GM19328 (cell line): ENCODE results near the gene UTP4.
"Not testable (repeated sequence)": the region's sequence is repeated elsewhere in the genome, so short reads cannot be mapped to it uniquely, and the experiment has no call there.

Source experiments
- ATAC-seq: cut with Tn5 transposase; IDR thresholded peaks from one replicate; pipeline ENCODE4 v1.9.1; 2021; ENCODE audit warnings: mild to moderate bottlenecking, moderate library complexity; ENCODE audit not compliant: unreplicated experiment

UTP4 gene

DNA sequence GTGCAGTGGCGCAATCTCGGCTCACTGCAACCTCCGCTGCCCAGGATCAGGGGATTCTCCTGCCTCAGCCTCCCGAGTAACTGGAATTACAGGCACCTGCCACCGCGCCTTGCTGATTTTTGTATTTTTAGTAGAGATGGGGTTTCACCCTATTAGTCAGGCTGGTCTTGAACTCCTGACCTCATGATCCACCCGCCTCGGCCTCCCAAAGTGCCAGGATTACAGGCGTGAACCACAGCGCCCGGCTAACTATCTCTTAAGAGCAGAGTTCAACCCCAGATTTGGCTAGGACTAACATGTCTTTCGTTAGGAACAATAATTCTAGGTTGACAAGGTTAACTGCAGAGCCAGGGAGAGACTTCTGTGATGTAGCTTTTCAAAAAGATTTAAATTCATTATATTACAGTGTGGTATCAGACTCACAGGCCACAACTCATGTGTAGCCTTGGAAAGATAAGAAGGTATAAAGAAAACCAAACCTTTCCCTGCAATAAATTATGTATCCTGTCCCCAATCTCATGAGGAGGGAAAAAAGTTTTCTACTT lies 4.4 kb upstream of the UTP4 start:
- ATAC-seq = no peak

DNA sequence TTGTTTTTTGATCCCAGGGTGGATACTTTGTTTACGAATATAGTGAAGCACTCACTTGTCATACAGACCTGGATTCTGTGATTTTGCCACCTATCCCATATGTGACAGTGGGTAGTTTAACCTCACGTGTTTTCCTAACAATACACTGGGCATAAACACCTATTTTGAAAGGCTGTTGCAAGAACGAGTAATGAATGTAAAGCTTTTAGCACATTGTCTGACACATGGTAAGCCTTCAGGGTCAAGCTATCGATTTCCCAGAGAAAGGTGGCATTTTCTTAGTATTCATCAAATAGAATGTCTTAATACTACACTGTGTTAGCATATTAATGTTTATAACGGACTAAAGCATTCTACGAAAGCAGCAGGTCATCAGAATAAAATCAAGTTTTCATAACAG lies 2.0 kb upstream of the UTP4 start:
- ATAC-seq = no peak

DNA sequence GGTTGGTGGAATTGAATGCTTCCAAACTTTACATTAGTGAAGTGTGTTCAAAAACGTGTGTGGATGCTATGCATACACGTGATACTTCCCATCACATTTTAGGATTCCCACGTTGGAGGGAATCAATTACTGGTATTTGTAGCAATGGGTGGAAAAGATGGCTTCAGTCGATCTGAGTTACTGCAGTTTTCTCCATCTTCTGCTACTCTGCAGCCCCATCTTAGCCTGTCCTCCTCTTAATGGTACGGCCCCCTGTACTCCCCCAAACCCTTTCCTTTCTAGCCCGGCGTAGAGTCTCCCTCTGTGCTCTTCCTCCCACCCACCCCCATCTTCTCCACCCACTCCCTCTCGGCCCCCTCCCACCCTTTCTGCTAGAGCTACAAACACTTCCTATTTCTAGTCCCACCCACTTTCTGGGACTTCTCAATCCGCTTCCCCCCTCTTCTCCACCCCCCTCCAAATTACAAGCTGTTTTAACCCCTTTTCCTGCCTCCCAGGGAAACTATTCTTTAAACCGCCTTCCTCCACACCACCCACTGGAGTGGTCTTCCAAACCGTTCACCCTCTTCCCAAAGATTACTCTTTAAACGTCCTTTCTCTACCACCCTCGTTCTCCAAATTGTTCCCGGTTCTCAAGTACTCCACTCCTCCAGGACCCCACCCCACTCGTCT lies 1.1 kb upstream of the UTP4 start:
- ATAC-seq = no peak

DNA sequence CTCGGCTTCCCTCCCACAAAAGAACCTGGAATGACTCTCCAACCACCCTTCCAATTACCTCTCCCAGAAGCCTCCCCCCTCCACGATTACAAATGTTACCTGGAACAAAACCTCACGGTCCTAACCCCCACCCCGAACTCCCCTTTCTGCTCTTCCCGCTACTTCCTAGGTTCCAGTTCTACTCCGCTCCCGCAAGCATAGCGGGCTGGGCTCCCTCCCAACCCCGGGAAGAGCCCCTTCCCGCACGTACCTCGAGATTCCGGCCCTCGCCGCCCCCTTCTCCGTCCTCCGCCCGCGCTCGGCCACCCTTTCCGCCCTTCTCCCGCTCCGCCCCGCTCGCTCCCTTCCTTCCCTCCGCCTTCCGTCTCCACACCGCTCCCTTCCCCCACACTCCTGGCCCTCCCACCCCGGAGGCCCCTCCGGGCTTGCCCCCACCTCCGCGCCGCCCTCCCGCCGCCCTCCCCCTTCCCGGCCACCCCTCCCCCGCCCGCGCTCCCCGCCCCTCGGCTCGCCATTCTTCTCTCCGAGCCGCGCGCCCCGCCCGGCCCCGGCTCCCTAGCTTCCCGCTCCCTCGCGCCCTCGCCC lies 518 bp upstream of the UTP4 start:
- ATAC-seq = peak; percentile 28

DNA sequence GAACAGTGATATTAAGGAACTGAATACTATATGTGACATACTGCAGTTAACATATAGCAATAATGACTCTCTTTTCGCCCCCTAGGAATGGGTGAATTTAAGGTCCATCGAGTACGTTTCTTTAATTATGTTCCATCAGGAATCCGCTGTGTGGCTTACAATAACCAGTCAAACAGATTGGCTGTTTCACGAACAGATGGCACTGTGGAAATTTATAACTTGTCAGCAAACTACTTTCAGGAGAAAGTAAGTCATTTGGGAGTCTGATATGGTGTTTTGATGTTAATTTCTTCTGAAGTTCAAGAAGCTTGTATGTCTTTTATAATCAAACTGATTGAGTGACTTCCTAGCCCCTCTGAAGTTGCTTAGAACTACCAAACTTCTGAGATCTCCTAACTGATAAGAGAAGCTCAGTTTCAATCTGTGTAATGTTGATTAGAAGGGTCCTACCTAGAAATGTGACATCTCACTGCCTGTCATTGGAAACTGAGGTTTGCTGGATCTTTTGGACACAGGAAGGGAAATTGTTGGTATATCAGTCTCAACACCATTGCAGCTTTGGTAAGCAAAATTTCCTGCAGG lies 1.0 kb downstream of the UTP4 start:
- ATAC-seq = no peak

DNA sequence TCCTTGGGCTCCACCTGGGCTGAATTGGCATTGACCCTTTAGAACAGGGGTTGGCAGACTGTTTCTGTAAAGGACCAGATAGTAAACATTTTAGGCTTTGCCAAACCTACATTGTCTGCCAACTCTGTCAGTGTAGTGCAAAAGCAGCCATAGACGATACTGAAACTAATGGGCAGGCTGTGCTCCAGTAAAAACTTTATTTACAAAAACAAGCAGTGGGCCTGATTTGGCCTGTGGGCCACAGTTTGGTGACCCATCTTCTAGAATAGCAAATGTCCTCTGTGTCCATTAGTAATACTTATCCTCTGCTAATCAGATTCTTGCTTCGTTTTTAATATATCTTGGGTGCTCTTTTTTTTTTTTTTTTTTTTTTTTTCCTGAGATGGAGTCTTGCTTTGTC lies 6.2 kb downstream of the UTP4 start:
- no peak for ATAC-seq

DNA sequence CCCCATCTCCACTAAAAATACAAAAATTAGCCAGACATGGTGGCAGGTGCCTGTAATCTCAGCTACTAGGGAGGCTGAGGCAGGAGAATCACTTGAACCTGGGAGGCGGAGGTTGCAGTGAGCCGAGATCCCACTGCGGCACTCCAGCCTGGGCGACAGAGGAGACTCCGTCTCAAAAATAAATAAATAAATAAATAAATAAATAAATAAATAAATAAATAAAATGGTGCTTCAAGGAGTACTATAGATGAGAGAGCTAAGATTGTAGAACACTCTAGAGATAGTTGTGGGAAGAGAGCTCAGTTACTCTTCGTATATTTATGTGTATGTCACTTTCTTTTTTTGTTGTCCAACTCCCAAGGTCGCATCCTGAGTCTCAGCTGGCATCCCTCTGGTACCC lies 7.0 kb downstream of the UTP4 start:
- ATAC-seq = not testable (repeated sequence)

DNA sequence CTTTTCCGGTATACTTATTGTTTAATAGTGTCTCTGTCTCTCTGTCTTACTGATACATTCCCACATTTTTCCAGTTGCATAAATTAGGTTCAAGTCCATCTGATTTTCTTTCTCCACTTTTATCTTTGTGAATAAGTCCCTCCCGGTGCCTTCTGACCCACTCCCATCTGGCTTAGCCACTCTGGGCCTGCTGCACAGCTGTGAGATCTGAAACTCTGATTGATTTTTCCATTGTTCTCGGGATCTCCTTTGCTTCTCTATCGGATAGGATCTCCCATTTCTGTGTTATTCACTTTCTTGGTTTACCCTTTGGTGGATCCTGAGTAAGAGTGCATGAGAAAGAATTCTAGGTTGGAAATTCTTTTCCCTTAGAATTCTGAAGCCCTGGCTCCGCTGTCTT lies 8.6 kb downstream of the UTP4 start:
- ATAC-seq = no peak

DNA sequence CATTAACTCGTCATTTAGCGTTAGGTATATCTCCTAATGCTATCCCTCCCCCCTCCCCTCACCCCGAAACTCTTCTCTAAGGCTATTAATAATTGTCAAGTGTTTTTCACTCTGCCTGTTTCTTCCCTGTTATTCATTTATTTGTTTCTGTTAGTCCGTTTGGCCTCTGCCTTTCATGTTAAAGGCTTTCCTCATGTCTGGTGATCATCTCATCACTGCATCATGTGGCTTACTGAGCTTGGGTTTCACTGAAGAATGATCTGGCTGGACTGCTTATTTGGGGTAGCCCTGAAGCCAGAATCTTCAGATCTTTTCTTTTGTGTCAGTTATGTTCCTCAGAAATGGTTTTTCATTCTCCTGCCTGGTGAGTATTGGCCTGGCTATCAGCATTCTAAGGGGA lies 9.5 kb downstream of the UTP4 start:
- ATAC-seq = no peak

DNA sequence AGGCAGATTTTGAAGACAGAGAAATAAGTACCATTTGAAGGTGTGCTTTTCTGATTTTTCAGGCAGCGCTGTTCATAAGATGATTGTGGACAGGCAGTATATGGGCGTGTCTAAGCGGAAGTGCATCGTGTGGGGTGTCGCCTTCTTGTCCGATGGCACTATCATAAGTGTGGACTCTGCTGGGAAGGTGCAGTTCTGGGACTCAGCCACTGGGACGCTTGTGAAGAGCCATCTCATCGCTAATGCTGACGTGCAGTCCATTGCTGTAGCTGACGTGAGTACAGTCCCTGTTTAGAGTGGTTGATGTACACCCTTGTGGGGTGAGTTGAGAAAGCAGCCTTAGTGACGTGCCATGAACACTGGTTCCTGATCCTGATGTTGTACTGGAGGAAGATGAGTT lies 10.7 kb downstream of the UTP4 start:
- ATAC-seq = no peak

DNA sequence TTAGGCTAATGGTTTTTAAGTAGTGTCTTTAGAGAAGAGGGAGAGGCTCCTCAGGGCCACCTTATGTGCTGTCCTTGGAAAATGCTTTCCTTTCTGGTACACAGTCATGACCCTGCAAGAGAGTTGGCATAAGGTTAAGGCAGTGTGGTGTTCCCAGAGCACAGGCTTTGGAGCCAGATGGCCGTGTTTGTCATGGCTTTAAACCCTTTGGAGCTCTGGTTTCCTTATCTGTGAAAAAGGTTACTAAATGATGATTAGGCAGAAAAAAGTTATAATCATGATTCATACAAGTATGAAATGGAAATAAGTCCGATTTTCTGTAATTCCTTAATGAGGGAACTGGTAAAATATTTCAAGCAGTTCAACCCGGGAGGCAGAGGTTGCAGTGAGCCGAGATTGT lies 13.2 kb downstream of the UTP4 start:
- no peak for ATAC-seq

DNA sequence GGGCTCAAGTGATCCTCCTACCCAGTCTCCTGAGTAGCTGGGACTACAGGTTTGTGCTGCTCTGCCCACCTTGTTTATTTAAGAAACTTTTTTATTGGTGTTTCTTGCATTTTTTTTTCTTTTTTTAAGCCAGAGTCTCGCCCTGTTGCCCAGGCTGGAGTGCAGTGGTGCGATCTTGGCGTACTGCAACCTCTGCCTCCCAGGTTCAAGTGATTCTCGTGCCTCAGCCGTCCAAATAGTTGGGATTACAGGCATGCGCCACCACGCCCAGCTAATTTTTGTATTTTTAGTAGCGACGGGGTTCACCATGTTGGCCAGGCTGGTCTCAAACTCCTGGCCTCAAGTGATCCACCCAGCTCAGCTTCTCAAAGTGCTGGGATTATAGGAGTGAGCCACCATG lies 17.2 kb downstream of the UTP4 start:
- ATAC-seq = not testable (repeated sequence)

DNA sequence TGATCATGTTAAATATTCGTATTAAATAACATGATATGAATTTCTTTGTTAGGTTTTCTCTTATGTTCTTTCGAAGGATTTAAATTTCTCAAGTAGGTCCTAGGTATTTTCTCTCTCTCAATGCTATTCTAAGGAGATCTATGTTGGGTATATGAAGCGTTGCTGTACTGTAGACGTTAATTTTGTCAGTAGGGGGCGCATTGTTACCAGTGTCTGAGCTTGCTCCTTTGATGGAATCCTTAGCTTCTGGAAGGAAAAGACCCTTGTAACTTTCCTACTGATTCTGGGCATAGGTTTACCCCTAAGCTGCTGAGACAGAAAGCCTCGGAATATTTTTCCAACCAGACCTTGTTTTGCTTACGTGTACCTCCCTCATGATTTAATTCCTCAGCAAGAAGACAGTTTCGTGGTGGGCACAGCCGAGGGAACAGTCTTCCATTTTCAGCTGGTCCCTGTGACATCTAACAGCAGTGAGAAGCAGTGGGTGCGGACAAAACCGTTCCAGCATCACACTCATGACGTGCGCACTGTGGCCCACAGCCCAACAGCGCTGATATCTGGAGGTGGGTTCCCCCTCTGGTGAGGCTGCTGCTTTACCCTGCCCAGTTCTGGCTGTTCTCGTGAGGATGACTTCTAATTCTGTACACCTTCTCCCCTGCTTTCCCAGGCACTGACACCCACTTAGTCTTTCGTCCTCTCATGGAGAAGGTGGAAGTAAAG lies 17.9 kb downstream of the UTP4 start:
- no peak for ATAC-seq

DNA sequence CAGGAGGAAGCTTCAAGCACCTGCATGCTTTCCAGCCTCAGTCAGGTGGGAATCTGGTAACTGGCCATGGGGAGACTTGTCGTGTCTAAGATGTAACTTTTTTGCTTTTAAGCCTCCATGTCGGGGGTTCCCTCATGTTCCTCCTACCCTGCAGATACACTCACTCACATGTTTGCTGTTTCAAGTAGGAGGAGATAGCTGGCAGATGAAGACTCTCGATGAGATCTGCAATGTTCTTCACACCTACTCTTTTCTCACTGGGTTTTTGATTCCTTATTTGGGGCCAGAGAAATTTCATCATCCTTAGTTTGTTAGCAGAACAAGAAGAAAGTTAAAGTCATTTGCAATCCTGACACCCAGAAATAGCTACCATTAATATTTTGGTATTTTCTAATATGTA lies 24.7 kb downstream of the UTP4 start:
- no peak for ATAC-seq

DNA sequence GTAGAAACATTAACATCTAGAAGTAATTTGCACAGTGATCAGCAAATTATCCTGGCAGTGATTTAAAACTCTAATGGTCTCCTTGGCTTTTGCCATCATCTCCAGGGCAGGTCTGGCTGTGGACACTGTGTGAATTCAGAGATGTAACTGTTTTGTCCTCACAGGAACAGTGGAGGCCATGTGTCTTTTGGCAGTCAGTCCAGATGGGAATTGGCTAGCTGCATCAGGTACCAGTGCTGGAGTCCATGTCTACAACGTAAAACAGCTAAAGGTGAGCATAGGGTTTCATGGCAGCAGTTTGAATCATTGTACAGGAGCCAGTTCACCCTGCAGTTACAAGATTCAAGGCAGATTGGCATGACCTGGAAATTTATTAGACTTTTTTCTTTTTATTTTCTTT lies 27.7 kb downstream of the UTP4 start:
- ATAC-seq = no peak

DNA sequence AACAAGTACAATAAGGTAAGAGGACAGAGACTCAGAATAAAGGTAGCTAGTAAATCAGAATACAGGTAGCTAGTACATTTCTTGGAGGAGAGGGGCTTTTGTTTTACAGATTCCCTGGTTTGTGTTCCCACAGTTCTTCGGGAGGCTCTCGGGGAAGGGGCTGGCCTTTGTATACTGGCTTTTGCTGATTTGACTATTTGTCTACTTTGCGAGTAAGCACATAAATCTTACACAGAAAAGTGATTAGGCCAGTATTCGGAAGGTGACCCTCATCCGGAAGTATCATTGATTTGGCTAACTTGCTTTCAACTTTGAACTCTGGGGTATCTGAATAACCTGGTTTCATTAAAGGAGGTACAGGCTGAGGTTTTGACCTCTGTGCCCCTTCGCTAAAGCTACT lies 33.1 kb downstream of the UTP4 start:
- ATAC-seq = no peak

DNA sequence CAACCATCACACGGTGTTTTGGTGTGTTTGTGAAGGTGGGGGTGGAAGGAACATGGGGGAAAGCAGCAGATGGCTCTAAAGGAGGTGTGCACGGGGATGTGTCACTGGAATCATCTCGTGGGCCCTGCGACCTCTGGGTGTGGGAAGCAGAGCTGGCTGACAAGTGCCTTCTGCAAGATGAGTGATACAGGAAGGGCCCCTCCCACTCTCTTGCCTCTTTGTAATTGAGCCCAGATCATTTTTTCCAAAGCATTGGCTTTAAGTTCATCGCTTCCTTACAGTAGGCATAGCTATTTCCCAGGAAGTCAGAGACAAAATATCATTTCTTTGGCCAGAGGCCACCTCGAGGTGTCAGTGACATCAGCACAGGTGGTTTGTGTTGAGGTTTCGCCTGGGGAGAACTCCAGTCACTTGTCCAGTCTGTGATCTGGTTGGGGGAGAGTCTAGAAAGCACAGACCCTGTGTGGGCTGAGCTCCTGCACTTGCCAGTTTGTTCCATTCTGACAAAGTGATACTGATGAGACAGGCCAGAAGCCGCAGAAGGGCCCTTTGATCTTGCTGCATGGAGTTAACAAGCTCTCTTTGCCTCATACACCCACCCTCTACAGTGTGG lies 33.9 kb downstream of the UTP4 start:
- no peak for ATAC-seq

DNA sequence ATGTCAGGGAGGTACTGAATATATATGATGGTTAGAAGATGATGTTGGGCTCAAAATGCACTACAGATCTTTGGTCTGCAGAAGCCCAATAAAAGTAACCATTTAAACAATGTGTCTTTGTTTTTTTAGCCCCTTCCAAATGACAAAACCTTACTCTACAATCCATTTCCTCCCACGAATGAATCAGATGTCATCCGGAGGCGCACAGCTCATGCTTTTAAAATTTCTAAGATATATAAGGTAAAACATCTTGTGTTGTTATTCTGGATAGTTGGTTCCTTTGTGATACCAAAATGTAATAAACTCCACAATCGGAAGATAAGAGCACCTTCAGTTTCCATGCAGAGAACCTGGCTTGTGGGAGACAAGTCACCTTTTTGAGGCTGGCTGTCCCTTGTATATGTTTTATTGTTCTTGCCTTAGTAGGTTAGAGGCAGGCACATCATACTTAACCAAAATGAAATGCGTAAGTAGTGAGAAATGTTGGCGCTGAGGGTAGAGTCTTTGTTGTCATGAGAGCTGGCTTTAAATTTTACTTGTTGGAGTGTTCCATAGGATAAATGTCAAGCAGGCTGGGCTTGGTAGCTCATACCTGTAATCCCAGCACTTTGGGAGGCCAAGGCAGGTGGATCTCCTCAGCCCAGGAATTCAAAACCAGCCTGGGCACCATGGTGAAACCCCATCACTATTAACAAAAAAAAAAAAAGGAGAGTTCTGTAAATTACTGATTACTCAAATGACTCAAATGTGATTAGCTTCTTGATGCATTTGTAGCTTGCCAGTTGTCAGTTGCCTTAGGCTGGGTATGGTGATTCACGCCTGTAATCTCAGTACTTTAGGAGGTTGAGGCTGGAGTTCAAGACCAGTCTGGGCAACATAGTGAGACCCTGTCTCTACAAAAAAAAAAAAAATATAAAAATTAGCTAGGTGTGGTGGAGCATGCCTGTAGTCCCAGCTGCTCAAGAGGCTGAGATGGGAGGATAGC lies 34.8 kb downstream of the UTP4 start:
- ATAC-seq = no peak

DNA sequence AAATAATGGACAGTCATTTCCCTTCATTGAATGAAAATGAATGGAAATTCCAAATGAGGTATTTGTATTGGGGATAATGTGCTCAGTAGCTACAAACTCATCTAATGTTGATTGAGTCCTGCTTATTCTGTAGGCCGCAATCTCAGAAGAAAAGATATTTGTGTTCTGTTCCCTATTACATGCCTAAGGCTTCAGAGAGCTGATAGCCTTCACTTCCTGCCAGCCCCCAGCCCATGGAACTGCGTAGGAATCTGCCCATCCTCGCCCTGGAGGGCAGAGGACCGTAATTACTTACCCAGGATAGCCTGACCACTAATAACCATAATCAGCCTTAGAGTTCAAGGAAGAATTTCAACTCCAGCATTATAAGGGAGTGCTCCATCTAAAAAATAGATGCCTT lies 36.6 kb downstream of the UTP4 start:
- no peak for ATAC-seq
